ENCODE measurements around the gene TAF1B.

DNA sequence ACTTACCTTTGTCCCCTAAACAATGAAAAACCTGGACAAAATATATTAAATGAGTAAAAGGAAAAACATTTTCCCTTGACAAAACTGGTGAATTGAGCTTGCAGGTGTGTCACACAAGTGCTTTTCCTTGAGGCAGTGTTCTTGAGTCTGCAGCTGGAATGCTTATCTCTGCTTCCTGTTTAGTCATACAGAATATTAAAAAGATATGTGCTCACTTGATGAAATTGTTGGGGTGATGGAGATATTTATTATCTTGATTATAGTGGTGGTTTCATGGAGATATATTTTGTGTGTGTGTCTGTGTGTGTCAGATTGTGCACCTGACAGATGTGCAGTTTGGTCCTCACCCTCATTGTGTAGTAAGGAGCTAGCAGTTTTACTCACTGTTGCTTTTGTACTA lies 3.3 kb downstream of the TAF1B start:
- TF ChIP-seq, protein P1, sequence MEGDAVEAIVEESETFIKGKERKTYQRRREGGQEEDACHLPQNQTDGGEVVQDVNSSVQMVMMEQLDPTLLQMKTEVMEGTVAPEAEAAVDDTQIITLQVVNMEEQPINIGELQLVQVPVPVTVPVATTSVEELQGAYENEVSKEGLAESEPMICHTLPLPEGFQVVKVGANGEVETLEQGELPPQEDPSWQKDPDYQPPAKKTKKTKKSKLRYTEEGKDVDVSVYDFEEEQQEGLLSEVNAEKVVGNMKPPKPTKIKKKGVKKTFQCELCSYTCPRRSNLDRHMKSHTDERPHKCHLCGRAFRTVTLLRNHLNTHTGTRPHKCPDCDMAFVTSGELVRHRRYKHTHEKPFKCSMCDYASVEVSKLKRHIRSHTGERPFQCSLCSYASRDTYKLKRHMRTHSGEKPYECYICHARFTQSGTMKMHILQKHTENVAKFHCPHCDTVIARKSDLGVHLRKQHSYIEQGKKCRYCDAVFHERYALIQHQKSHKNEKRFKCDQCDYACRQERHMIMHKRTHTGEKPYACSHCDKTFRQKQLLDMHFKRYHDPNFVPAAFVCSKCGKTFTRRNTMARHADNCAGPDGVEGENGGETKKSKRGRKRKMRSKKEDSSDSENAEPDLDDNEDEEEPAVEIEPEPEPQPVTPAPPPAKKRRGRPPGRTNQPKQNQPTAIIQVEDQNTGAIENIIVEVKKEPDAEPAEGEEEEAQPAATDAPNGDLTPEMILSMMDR (IDR thresholded peaks at IDR 0.05): no peak
- no peak for TF ChIP-seq POLR2A (IDR thresholded peaks at IDR 0.05)

Data from ovary (tissue), 3 donors.